ENCODE data around the gene OR10H1.
"Not testable (repeated sequence)": the region's sequence is repeated elsewhere in the genome, so short reads cannot be mapped to it uniquely, and the experiment has no call there.

The OR10H1 gene, protein sequence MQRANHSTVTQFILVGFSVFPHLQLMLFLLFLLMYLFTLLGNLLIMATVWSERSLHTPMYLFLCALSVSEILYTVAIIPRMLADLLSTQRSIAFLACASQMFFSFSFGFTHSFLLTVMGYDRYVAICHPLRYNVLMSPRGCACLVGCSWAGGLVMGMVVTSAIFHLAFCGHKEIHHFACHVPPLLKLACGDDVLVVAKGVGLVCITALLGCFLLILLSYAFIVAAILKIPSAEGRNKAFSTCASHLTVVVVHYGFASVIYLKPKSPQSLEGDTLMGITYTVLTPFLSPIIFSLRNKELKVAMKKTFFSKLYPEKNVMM

GRCh38 chr19:15815306-15815705 is at the start of gene OR10H1:
Gene OR10H1, minus strand, starts transcription at chr19:15815664. Its CDS starts 7,627 bp downstream, at chr19:15808037.
- no peak for DNase-seq (ENCODE audit: extremely low read depth in 1 of 2, low read depth in 1 of 2)

DNA sequence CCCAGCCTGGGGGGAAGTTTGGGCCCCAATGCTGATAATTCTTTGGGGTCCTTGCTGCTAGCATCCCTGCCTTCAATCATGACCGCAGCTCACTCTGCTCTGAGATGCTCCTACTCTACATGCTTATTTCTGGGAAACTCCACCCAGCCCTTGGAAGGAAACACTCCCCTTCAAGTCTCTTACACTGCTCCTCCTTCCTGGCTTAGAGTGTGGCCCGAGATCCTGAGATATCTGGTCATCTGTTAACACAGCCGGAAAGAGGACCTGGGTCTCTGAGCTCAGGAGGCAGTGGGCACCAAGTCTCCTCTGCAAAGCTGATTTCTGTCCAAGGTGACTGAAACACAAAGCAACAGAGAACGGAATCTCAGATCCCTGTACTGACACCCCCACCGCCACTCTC is 49.4 kb upstream of the OR10H1 start:
- no peak for DNase-seq (ENCODE audit: extremely low read depth in 1 of 2, low read depth in 1 of 2)

- DNase-seq (ENCODE audit: extremely low read depth in 1 of 2, low read depth in 1 of 2): no peak
Measured at GRCh38 chr19:15863272-15863671, 47.8 kb upstream of the OR10H1 start.

- no peak for DNase-seq (ENCODE audit: extremely low read depth in 1 of 2, low read depth in 1 of 2)
Measured at GRCh38 chr19:15862444-15862843, 47.0 kb upstream of the OR10H1 start.

DNA sequence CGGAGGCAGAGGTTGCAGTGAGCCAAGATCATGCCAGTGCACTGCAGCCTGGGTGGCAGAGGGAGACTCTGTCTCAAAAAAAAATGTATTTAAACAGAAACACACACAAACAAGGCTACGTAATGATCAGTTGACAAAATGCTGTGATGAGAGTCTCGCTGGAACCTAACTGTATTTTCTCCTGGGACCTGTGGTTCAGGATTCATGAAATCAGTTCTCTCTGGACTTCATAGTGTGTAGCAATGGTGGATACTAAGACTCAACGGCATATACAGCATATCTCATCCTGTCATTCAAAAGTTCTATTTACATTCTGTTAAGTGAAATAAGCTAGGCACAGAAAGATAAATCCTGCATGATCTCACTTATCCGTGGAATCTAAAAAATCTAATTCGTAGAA is 45.1 kb upstream of the OR10H1 start:
- no peak for DNase-seq (ENCODE audit: extremely low read depth in 1 of 2, low read depth in 1 of 2)

DNA sequence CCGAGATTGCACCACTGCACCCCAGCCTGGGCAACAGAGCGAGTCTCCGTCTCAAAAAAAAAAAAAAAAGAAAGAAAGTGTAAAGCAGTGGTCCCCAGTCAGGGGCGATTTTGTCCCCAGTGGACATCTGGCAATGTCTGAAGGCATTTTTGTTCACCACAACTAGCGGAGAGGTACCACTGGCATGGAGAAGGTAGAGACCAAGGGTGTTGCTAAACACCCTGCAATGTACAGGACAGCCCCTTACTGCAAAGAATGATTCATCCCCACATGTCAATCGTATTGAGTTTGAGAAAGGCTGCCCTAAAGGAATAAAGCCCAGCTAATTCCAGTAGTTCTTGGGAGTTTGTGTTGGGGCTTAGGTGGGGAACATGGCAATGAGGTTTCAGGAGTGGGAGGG is 43.7 kb upstream of the OR10H1 start:
- DNase-seq (ENCODE audit: extremely low read depth in 1 of 2, low read depth in 1 of 2): no peak

DNA sequence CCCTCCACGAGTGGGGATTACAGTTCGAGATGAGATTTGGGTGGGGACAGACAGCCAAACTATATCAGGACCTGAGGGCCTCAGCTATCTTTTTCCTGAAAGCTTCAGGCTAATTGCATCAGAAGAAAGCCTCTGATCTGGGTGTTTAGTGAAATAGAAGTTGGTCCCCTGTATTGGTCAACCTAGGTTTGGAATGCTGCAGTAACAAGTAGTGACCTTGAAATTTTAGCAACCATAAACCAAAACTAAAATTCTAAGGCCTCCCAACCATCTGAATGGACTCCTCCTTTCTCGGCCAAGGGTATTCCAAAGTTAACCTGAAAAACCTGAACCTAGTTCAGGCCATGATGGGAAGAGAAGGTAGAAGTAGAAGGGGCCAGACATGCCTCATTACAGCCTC is 34.9 kb upstream of the OR10H1 start:
- DNase-seq (ENCODE audit: extremely low read depth in 1 of 2, low read depth in 1 of 2): no peak

- no peak for DNase-seq (ENCODE audit: extremely low read depth in 1 of 2, low read depth in 1 of 2)
Measured at GRCh38 chr19:15846923-15847322, 31.5 kb upstream of the OR10H1 start.

GRCh38 chr19:15843894-15844222 is 28.4 kb upstream of the OR10H1 start:
- not testable (repeated sequence) for DNase-seq (ENCODE audit: extremely low read depth in 1 of 2, low read depth in 1 of 2)

- no peak for DNase-seq (ENCODE audit: extremely low read depth in 1 of 2, low read depth in 1 of 2)
Measured at GRCh38 chr19:15843203-15843893, 27.9 kb upstream of the OR10H1 start.

DNA sequence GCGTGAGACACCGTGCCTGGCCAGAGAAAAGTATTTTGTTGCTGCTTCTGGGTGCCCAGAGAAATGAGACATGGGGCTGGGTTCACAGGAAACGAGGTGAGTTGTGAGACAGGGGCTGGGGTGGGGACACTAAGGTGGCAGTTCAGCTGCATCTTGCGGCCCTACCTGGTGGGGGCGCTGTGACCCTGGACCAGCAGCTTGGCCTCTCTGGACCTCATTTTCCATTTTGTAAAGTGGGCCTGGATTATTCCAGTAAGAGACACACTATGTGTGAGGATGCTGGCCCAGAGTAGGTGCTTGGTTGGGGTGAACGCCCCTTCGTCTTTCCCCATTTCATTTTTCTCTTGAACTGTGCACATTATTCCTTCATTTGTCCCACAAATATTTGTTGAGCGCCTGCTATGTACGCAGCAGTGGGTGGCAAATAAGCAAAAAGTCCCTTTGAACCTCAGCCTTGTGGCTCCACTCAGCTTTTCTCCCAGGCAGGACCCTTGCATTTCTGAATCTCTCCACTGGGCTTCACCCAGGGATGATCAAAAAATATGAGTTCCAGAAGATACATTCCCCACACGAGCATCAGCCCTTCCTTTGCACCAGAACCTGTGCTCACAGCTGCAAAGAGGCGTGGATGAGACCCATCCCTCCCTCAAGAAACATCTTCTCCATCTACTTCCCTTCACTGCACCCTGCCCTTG is 26.6 kb upstream of the OR10H1 start:
- DNase-seq (ENCODE audit: extremely low read depth in 1 of 2, low read depth in 1 of 2): no peak

DNA sequence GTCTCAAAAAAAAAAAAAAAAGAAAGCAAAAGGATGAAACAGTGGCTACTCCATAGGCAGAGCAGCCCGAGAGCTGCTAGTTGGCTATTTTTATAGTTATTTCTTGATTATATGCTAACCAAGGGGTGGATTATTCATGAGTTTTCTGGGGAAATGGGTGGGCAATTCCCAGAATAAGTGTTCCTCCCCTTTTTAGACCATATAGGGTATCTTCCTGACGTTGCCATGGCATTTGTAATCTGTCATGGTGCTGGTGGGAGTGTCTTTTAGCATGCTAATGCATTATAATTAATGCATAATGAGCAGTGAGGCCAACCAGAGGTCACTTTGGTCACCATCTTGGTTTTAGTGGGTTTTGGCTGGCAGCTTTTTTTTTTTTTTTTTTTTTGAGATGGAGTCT is 25.4 kb upstream of the OR10H1 start:
- DNase-seq (ENCODE audit: extremely low read depth in 1 of 2, low read depth in 1 of 2): no peak

DNA sequence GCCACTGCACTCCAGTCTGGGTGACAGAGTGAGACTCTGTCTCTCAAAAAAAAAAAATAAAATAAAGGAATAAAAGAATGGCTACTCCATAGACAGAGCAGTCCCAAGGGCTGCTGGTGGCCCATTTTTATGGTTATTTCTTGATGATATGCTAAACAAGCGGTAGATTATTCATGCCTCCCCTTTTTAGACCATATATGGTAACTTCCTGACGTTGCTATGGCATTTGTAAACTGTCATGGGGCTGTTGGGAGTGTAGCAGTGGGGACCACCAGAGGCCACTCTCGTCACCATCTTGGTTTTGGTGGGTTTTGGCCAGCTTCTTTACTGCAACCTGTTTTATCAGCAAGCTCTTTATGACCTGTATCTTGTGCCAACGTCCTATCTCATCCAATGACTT is 24.4 kb upstream of the OR10H1 start:
- DNase-seq (ENCODE audit: extremely low read depth in 1 of 2, low read depth in 1 of 2): not testable (repeated sequence)

DNA sequence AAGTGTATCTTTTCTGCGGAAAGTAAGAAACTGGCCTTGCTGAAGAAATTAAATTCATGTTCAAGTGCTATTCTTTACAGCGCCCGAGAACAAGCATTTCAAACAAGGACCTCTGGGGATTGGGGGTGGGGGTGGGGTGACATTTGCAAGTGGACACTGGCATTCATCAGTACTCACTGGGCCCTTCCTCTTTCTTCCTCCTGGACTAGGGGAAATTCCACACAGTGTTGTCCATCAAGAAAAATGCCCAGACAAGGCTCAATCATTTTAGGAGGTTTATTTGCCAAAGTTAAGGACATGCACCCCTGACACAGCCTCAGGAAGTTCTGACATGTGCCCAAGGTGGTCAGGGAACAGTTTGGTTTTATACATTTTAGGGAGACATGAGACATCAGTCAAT is 22.9 kb upstream of the OR10H1 start:
- DNase-seq (ENCODE audit: extremely low read depth in 1 of 2, low read depth in 1 of 2): no peak

DNA sequence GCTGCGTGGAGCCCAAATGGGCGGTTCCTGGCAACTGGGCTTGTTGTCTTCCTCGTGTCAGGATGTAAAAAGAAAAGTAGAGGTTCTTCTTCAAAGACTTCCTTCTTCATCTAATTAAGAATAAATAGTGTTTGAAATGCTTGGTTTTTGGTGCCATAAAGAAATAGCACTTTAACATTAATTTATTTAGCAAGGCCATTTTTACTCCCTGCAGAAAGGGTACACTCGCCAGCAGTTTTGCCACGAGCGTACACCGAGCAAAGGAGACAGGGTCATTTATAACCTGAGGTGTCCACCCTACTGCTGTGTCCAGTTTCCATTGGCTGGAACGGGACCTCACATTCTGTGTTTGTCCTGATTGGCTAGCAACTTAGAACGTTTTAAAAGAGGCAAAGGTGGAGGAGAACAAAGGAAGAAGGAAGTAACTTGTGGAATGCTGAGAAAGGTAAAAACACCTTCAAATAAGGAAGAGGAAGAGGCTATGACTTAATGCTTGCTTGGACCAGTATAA is 21.8 kb upstream of the OR10H1 start:
- peak in 1 of 2 donors; percentile 8 for DNase-seq (ENCODE audit: extremely low read depth in 1 of 2, low read depth in 1 of 2)

- peak; percentile 88 to 96 for DNase-seq (ENCODE audit: extremely low read depth in 1 of 2, low read depth in 1 of 2)
Measured at GRCh38 chr19:15836330-15837220, 21.1 kb upstream of the OR10H1 start.

- DNase-seq (ENCODE audit: extremely low read depth in 1 of 2, low read depth in 1 of 2): peak in 1 of 2 donors; percentile 15
Measured at GRCh38 chr19:15835565-15836329, 20.3 kb upstream of the OR10H1 start.

DNA sequence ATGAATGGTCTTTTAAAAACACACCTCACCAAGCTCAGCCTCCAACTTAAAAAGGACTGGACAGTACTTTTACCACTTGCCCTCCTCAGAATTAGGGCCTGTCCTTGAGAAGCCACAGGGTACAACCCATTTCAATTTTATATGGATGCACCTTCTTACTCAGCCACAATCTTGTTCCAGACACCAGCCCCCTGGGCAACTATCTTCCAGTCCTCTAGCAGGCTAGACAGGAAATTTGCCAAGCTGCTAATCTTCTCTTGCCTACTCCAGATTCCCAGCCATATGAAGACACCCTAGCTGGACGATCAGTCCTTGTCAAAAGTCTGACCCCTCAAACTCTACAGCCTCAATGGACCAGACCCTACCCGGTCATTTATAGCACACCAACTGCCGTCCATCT is 18.8 kb upstream of the OR10H1 start:
- DNase-seq (ENCODE audit: extremely low read depth in 1 of 2, low read depth in 1 of 2): not testable (repeated sequence)

DNA sequence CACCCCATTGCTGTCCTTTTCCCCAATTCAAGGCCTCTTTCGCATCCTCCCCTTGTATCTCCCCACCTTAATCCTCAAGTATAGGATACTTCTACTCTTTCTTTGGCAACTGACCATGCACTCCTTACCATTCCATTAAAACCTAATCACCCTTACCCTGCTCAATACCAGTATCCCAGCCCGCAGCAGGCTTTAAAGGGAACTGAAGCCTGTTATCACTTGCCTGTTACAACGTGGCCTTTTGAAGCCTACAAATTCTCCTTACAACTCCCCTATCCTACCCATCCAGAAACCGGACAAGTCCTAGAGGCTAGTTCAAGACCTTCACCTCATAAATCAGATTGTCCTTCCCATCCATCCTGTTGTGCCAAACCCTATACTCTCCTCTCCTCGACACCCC is 16.2 kb upstream of the OR10H1 start:
- DNase-seq (ENCODE audit: extremely low read depth in 1 of 2, low read depth in 1 of 2): no peak

DNA sequence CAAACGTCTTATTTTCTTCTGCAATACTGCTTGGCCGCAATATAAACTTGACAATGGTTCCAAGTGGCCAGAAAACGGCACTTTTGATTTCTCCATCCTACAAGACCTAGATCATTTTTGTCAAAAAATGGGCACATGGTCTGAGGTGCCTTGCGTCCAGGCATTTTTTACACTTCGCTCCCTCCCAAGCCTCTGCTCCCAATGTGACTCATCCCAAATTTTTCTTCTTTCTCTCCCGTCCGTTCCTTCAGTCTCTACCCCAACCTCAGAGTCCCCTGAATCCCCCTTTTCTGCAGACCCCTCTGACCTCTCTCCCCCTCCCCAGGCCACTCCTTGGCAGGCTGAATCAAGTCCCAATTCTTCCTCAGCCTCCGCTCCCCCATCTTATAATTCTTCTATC is 14.3 kb upstream of the OR10H1 start:
- no peak for DNase-seq (ENCODE audit: extremely low read depth in 1 of 2, low read depth in 1 of 2)
